ENCODE measurements around the gene SCAMP4.
"Not testable (repeated sequence)": the region's sequence is repeated elsewhere in the genome, so short reads cannot be mapped to it uniquely, and the experiment has no call there.

DNA sequence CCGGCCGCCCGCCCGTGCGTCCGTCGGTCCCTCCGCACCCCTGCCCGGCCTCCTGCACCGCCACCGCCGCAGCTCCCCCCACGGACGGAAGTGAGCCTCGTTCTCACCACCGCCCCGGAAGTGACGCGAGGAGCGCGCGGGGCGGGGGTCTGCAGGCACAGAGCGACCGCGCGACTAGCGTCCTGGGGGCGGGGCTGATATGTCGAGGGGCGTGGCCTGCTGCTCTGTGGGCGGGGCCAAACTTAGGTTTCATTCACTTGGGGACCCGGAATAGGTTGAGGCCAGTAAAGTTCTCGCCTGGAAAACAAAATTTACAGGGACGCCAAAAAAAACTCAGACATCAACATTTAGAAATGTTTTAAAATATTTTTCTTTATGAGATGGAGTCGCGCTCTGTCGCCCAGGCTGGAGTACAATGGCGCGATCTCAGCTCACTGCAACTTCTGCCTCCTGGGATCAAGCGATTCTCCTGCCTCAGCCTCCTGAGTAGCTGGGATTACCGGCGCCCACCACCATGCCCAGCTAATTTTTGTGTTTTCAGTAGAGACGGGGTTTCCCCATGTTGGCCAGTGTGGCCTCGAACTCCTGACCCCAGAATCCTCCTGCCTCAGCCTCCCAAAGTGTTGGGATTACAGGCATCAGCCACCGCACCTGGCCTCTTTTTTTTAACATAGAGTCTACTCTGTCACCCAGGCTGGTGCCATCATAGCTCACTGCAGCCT is 19.6 kb upstream of the SCAMP4 start, which contains the start of gene ABHD17A:
- TF ChIP-seq CTCF (IDR thresholded peaks at IDR 0.05) (peak in 1 of 4 experiments; percentile 8), POLR2A (IDR thresholded peaks at IDR 0.05) (peak; percentile 67 to 72), POLR2AphosphoS5 (IDR thresholded peaks at IDR 0.05) (peak; percentile 89)
- TF ChIP-seq EP300 (IDR thresholded peaks at IDR 0.05): not testable (repeated sequence)
